HL-60 (cell line): ENCODE results near the gene FTCD.

Source experiments
- DNase-seq, 2 experiments: peaks; one replicate each; pipeline ENCODE4 v3.0.0-alpha.2; 2010 to 2020; ENCODE audit warnings: low read depth in 1 of 2, low spot score in 1 of 2
- H3K27ac ChIP-seq: fragments of 250-450 bp; sonication (Bioruptor Pico); replicated peaks from 2 replicates; pipeline ENCODE4 v1.5.1; 2020; ENCODE audit warnings: mild to moderate bottlenecking, moderate library complexity
- H3K27me3 ChIP-seq: fragments of 250-450 bp; sonication (Bioruptor Pico); 2 replicates; pipeline ENCODE4 v1.5.1; 2021; ENCODE audit warnings: mild to moderate bottlenecking, moderate library complexity; ENCODE audit not compliant: insufficient read depth, poor library complexity, severe bottlenecking
- H3K4me3 ChIP-seq: replicated peaks from 2 replicates; pipeline ENCODE4 v1.5.1; 2011; ENCODE audit warnings: mild to moderate bottlenecking, control low read depth, low read length; ENCODE audit not compliant: insufficient read depth
- GABPA ChIP-seq: IDR thresholded peaks from 2 replicates; pipeline ENCODE4 v1.6.1; 2012; ENCODE audit warnings: low read depth
- POLR2AphosphoS5 ChIP-seq: IDR thresholded peaks from 2 replicates; pipeline ENCODE4 v1.6.1; 2012; ENCODE audit warnings: low read depth
- SPI1 ChIP-seq: IDR thresholded peaks from 2 replicates; pipeline ENCODE4 v1.6.1; 2012; ENCODE audit warnings: low read depth, mild to moderate bottlenecking, borderline replicate concordance
- TF ChIP-seq, protein P1 (sequence below): IDR thresholded peaks from 2 replicates; pipeline ENCODE4 v1.6.1; 2012; ENCODE audit warnings: low read depth; ENCODE audit not compliant: insufficient replicate concordance
- TF ChIP-seq, protein P2 (sequence below): IDR thresholded peaks from one replicate; pipeline ENCODE4 v1.5.1; 2011; ENCODE audit warnings: low read length, control low read depth, inconsistent platforms; ENCODE audit not compliant: insufficient read depth

FTCD gene

DNA sequence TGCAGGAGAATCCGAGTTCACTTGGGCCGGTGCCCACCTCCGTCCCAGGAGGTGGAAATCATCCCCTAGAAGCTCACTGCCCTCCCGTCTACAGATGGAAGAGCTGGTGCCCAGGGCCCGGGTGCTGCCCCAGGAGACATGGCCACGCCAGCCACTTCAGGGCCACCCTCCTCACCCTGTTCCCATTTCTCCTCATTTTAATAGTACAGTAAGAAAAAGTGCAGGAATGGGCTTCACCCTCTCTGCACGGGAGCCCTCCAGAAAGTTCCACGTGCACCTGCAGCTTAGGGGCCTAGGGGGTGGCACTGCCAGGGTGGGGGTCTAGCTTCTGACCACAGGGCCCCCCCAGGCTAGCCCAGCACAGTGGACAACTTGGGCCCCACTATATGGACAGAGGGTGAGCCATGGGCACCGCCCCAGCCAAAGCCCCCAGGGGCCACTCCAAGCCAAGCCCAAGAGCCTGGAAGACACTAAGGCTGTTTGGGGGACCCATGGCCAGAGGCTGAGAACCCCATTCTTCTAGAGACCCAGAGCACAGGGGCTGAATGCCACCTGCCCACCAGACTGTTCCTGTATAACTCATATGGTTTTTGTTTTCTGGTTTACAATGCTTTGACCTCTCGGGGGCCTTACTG, 3.4 kb upstream of the FTCD start:
- no peak for DNase-seq
- TF ChIP-seq POLR2AphosphoS5 (no peak), GABPA (no peak), SPI1 (no peak)
- TF ChIP-seq, protein P1, sequence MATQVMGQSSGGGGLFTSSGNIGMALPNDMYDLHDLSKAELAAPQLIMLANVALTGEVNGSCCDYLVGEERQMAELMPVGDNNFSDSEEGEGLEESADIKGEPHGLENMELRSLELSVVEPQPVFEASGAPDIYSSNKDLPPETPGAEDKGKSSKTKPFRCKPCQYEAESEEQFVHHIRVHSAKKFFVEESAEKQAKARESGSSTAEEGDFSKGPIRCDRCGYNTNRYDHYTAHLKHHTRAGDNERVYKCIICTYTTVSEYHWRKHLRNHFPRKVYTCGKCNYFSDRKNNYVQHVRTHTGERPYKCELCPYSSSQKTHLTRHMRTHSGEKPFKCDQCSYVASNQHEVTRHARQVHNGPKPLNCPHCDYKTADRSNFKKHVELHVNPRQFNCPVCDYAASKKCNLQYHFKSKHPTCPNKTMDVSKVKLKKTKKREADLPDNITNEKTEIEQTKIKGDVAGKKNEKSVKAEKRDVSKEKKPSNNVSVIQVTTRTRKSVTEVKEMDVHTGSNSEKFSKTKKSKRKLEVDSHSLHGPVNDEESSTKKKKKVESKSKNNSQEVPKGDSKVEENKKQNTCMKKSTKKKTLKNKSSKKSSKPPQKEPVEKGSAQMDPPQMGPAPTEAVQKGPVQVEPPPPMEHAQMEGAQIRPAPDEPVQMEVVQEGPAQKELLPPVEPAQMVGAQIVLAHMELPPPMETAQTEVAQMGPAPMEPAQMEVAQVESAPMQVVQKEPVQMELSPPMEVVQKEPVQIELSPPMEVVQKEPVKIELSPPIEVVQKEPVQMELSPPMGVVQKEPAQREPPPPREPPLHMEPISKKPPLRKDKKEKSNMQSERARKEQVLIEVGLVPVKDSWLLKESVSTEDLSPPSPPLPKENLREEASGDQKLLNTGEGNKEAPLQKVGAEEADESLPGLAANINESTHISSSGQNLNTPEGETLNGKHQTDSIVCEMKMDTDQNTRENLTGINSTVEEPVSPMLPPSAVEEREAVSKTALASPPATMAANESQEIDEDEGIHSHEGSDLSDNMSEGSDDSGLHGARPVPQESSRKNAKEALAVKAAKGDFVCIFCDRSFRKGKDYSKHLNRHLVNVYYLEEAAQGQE, result no peak
- TF ChIP-seq, protein P2, sequence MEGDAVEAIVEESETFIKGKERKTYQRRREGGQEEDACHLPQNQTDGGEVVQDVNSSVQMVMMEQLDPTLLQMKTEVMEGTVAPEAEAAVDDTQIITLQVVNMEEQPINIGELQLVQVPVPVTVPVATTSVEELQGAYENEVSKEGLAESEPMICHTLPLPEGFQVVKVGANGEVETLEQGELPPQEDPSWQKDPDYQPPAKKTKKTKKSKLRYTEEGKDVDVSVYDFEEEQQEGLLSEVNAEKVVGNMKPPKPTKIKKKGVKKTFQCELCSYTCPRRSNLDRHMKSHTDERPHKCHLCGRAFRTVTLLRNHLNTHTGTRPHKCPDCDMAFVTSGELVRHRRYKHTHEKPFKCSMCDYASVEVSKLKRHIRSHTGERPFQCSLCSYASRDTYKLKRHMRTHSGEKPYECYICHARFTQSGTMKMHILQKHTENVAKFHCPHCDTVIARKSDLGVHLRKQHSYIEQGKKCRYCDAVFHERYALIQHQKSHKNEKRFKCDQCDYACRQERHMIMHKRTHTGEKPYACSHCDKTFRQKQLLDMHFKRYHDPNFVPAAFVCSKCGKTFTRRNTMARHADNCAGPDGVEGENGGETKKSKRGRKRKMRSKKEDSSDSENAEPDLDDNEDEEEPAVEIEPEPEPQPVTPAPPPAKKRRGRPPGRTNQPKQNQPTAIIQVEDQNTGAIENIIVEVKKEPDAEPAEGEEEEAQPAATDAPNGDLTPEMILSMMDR, result no peak
- H3K4me3 ChIP-seq, result no peak overlapping the region
- H3K27ac ChIP-seq, result no peak overlapping the region
- no peaks in the 10 kb centered on the region for H3K27me3 ChIP-seq

DNA sequence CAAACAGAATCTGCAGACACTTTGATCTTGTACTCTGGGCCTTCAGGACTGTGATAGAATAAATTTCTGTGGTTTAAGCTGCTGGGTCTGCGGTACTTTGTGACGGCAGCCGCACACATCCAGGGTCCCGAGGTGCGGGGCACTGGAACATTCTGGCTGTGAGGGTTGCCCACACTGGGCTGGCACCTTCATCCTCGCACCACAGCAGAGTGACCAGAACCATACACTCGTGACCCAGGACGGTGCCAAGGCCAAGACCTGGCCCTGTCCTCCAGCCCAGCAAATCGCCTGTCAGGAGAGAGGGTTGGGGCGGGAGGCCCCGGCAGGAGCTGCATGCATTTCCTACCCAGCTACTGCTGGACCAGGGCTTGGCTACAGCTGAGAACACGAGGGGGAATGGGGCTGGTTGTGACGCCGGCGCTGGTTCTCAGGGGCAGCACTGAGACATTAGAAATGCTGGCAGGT, 2.6 kb upstream of the FTCD start:
- no peak for DNase-seq
- H3K27me3 ChIP-seq, result no peaks in the 10 kb centered on the region

DNA sequence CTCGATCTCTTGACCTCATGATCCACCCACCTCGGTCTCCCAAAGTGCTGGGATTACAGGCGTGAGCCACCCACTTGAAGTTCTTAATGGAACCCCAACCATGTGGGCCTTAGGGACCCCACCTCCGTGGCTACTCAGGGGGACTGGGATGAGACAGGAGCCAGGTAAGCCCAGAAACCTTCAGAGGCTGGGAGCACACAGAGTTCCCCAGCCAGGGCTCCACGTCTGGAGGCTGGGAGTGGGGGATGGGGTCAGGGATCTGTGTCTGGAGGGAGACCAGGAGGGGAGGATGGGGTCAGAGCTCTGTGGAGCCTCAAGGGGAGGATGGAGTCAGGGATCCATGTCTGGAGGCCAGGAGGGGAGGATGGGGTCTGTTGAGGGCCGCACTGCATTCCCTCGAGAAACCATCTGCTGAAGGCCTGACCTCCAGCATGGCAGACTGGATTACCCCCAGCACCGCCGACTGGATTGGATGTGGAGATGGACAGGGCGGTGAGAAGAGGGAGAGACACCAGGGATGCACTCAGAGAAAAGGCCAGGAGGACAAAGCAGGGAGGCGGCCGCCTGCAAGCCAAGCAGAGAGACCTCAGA, 2.1 kb upstream of the FTCD start:
- TF ChIP-seq, protein P1, result no peak
- TF ChIP-seq GABPA (no peak), POLR2AphosphoS5 (no peak)
- Histone ChIP-seq H3K4me3 (no peak overlapping the region), H3K27ac (no peak overlapping the region), H3K27me3 (no peaks in the 10 kb centered on the region)
- DNase-seq, result no peak

More for the DNA sequence above, 2.6 kb upstream of the FTCD start:
- TF ChIP-seq POLR2AphosphoS5 (no peak), SPI1 (no peak), GABPA (no peak)
- TF ChIP-seq, protein P1, result no peak
- no peak overlapping the region for H3K27ac ChIP-seq
- H3K4me3 ChIP-seq, result no peak overlapping the region

DNA sequence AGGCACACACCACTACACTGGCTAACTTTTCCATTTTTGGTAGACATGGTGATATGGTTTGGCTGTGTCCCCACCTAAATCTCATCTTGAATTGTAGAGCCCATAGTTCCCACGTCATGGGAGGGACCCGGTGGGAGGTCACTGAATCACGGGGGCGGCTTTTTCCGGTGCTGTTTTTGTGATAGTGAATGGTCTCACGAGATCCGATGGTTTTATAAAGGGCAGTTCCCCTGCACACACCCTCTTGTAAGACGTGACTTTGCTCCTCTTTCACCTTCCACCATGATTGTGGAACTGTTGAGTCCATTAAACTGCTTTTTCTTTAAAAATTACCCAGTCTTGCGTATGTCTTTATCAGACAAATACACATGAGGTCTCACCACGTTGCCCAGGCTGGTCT, 1.3 kb upstream of the FTCD start:
- no peak overlapping the region for H3K4me3 ChIP-seq
- H3K27me3 ChIP-seq, result no peaks in the 10 kb centered on the region
- DNase-seq, result no peak
- no peak overlapping the region for H3K27ac ChIP-seq
- TF ChIP-seq, protein P1, result no peak
- no peak for TF ChIP-seq SPI1
- no peak for TF ChIP-seq POLR2AphosphoS5
- TF ChIP-seq, protein P2, result no peak
- TF ChIP-seq GABPA, result no peak
